Left lung (tissue), 10 donors: Measurements from ENCODE around the gene ENPP3. TPM values are rescaled to one million over a fixed set of nuclear protein-coding genes. Genes with fewer than 3 reads are reported as not detected.

ENCODE experiments used
- ATAC-seq: fragments of 200-7000 bp; cut with Tn5 transposase; one replicate; pipeline ENCODE4 v1.9.1; 2020; ENCODE audit warnings: moderate library complexity
- DNase-seq, 4 donors: peaks; one replicate each; pipeline ENCODE4 v3.0.0-alpha.2; 2013 to 2020
- H3K27ac ChIP-seq, 2 donors: fragments of 200-600 bp; sonication (generic) in 1 of 2; one replicate each; pipeline versions ENCODE4 v1.5.0 to v1.8.0; 2020 to 2021
- H3K27me3 ChIP-seq, 2 donors: fragments of 200-600 bp; sonication (generic) in 1 of 2; one replicate each; pipeline versions ENCODE4 v1.5.0 to v1.8.0; 2020 to 2021
- H3K36me3 ChIP-seq, 2 donors: fragments of 200-600 bp; sonication (generic) in 1 of 2; one replicate each; pipeline versions ENCODE4 v1.5.0 to v1.8.0; 2020 to 2021
- H3K4me1 ChIP-seq, 2 donors: fragments of 200-600 bp; one replicate each; pipeline ENCODE4 v1.8.0; 2021
- H3K4me3 ChIP-seq, 2 donors: fragments of 200-600 bp; sonication (generic) in 1 of 2; one replicate each; pipeline versions ENCODE4 v1.5.0 to v1.8.0; 2020 to 2021; ENCODE audit warnings: mild to moderate bottlenecking in 1 of 2
- H3K9me3 ChIP-seq, 2 donors: fragments of 200-600 bp; sonication (generic) in 1 of 2; one replicate each; pipeline versions ENCODE4 v1.5.0 to v1.8.0; 2020 to 2021
- CTCF ChIP-seq, 2 donors: fragments of 200-600 bp; sonication (generic) in 1 of 2; IDR thresholded peaks; one replicate each; pipeline versions ENCODE4 v1.5.0 to v1.8.0; 2021; ENCODE audit warnings: antibody characterized with exemption in 2 of 2
- intact Hi-C, 2 donors: fragments of 100-400 bp; cut with DNase I; formaldehyde crosslinking; loops; one replicate each; pipeline versions ENCODE4 v1.11.2 to v1.14.2; 2022
- microRNA-seq, 2 donors: library from miRNA; unstranded; fragments of <30 nt; microRNA quantifications; one replicate each; pipeline ENCODE4, GENCODE V29; 2019
- polyA plus RNA-seq, 6 donors: library from polyadenylated mRNA; unstranded; fragments of 120-200 nt; gene quantifications; one replicate each; pipeline ENCODE4 v1.2.1, GENCODE V29; 2013; ENCODE audit not compliant: insufficient read length in 6 of 6
- total RNA-seq, 2 donors: library from RNA; stranded (reverse); fragmentation: NEBNext Ultra II Directional; extraction: Animal tissue kit (Norgen Biotek cat#: 25700); gene quantifications; one replicate each; pipeline ENCODE4 v1.2.1, GENCODE V29; 2021
- donor health status: DM: no; HTN: yes; CAD: no.
- donor health status: DM: no; HTN: no; CAD: no.

The ENPP3 gene
- total and polyA plus RNA-seq, 8 donors = 0.44 to 1.5 (median 0.90) TPM

GRCh38 chr6:131795366-131795765, 158.3 kb downstream of the ENPP3 start:
- Histone ChIP-seq H3K4me1 (no peaks in the 10 kb centered on the region), H3K4me3 (no peak overlapping the region), H3K9me3 (no peaks in the 10 kb centered on the region), H3K27ac (no peak overlapping the region), H3K27me3 (no peaks in the 10 kb centered on the region), H3K36me3 (no peaks in the 10 kb centered on the region)
- ATAC-seq = no peak
- TF ChIP-seq CTCF (IDR thresholded peaks at IDR 0.05) = no peak
- no peak for DNase-seq
- intact Hi-C loops = no loop called here

Small RNA genes lying within 50 kb of the gene (microRNA-seq; reads per million reads assigned to microRNA genes)
- gene MIR548H5 = 0 reads per million in 2 donors

Other genes starting within 250 kb of the ENPP3 start
- gene ARG1, start 64.1 kb upstream of the ENPP3 start, total RNA-seq = 1 to 10 TPM in 1 of 2 donors, under 1 TPM in 1; 0.32 to 5.8 TPM
- gene ARG1, start 64.1 kb upstream of the ENPP3 start, polyA plus RNA-seq = 1 to 10 TPM; 1.2 to 2.0 (median 1.4) TPM
- gene MED23, start 9.1 kb upstream of the ENPP3 start, total RNA-seq = 10 to 100 TPM; 25.9 to 27.3 TPM
- gene MED23, start 9.1 kb upstream of the ENPP3 start, polyA plus RNA-seq = 10 to 100 TPM; 45.9 to 62.5 (median 54.0) TPM
- not detected for gene OR2A4, start 64.1 kb downstream of the ENPP3 start, total RNA-seq
- under 1 TPM in 1 of 6 donors, not detected in 5; 0.26 TPM for gene OR2A4, start 64.1 kb downstream of the ENPP3 start, polyA plus RNA-seq
- gene CTAGE9, start 73.7 kb downstream of the ENPP3 start, total RNA-seq = not detected
- gene CTAGE9, start 73.7 kb downstream of the ENPP3 start, polyA plus RNA-seq = under 1 TPM in 1 of 6 donors, not detected in 5; 0.35 TPM
- 1 to 10 TPM; 2.0 TPM for gene ENPP1, start 170.7 kb downstream of the ENPP3 start, total RNA-seq
- gene ENPP1, start 170.7 kb downstream of the ENPP3 start, polyA plus RNA-seq = 1 to 10 TPM; 1.6 to 2.5 (median 2.1) TPM